ENCODE data around the gene ITGB1.
A peak's percentile ranks its signal among the peaks of the same experiment; 100 is the strongest.

The ITGB1 gene

GRCh38 chr10:32953277-32953927 lies 4.6 kb downstream of the ITGB1 start:
- no peak for TF ChIP-seq CTCF (IDR thresholded peaks at IDR 0.05; ENCODE audit: insufficient read depth, missing control alignments)
- DNase-seq (ENCODE audit: insufficient read length, low spot score), result no peak
- no peak for FAIRE-seq

- TF ChIP-seq CTCF (IDR thresholded peaks at IDR 0.05; ENCODE audit: insufficient read depth, missing control alignments), result no peak
- FAIRE-seq (no peak), DNase-seq (ENCODE audit: insufficient read length, low spot score) (no peak)
Observed at GRCh38 chr10:32952541-32953276, 5.3 kb downstream of the ITGB1 start.

GRCh38 chr10:32952094-32952493 lies 5.9 kb downstream of the ITGB1 start:
- DNase-seq (ENCODE audit: insufficient read length, low spot score) (no peak), FAIRE-seq (no peak)
- TF ChIP-seq CTCF (IDR thresholded peaks at IDR 0.05; ENCODE audit: insufficient read depth, missing control alignments), result no peak

GRCh38 chr10:32951111-32951510 lies 6.9 kb downstream of the ITGB1 start:
- no peak for TF ChIP-seq CTCF (IDR thresholded peaks at IDR 0.05; ENCODE audit: insufficient read depth, missing control alignments)
- DNase-seq (ENCODE audit: insufficient read length, low spot score) (no peak), FAIRE-seq (no peak)

GRCh38 chr10:32950591-32951108 lies 7.4 kb downstream of the ITGB1 start:
- FAIRE-seq (no peak), DNase-seq (ENCODE audit: insufficient read length, low spot score) (no peak)
- no peak for TF ChIP-seq CTCF (IDR thresholded peaks at IDR 0.05; ENCODE audit: insufficient read depth, missing control alignments)

GRCh38 chr10:32949221-32949678 lies 8.8 kb downstream of the ITGB1 start:
- no peak for DNase-seq (ENCODE audit: insufficient read length, low spot score)
- no peak for TF ChIP-seq CTCF (IDR thresholded peaks at IDR 0.05; ENCODE audit: insufficient read depth, missing control alignments)
- FAIRE-seq, result peak; percentile 32

GRCh38 chr10:32948451-32948850 lies 9.6 kb downstream of the ITGB1 start:
- FAIRE-seq (no peak), DNase-seq (ENCODE audit: insufficient read length, low spot score) (no peak)
- TF ChIP-seq CTCF (IDR thresholded peaks at IDR 0.05; ENCODE audit: insufficient read depth, missing control alignments), result no peak
